Kidney (tissue), 14 donors: ENCODE data around the gene CRTC2. TPM values are rescaled to one million over a fixed set of nuclear protein-coding genes. Genes with fewer than 3 reads are reported as not detected.
A peak's percentile ranks its signal among the peaks of the same experiment; 100 is the strongest.

Source experiments
- DNase-seq, 5 donors: peaks; one replicate each; pipeline ENCODE4 v3.0.0-alpha.2; 2013 to 2020
- FAIRE-seq: peaks from 2 replicates; lab custom pipeline; 2012; peaks lifted over from hg19 to GRCh38; lab: Jason Lieb, UNC
- H3K27ac ChIP-seq, 2 donors: one replicate each; pipeline ENCODE4 v1.7.0; 2013; ENCODE audit warnings: low read depth in 2 of 2, low read length in 2 of 2, inconsistent platforms in 1 of 2
- H3K27me3 ChIP-seq: one replicate; pipeline ENCODE4 v1.7.1; 2013; ENCODE audit warnings: low read length, inconsistent platforms; ENCODE audit not compliant: control insufficient read depth, insufficient read depth
- H3K36me3 ChIP-seq, 3 donors: one replicate each; pipeline versions ENCODE4 v1.7.0 to v1.7.1; 2013; ENCODE audit warnings: low read length in 3 of 3, control low read depth in 1 of 3, inconsistent platforms in 1 of 3; ENCODE audit not compliant: insufficient read depth in 3 of 3, control insufficient read depth in 2 of 3
- H3K4me1 ChIP-seq, 3 donors: one replicate each; pipeline versions ENCODE4 v1.7.0 to v1.7.1; 2013; ENCODE audit warnings: low read length in 3 of 3, inconsistent platforms in 1 of 3, low read depth in 1 of 3; ENCODE audit not compliant: control insufficient read depth in 2 of 3, insufficient read depth in 2 of 3
- H3K4me3 ChIP-seq, 3 donors: one replicate each; pipeline versions ENCODE4 v1.7.0 to v1.8.1; 2013; ENCODE audit warnings: low read length in 3 of 3, control low read depth in 1 of 3, inconsistent platforms in 1 of 3
- H3K9ac ChIP-seq, 3 donors: one replicate each; pipeline versions ENCODE4 v1.7.0 to v1.7.1; 2013; ENCODE audit warnings: low read length in 3 of 3, control low read depth in 1 of 3, inconsistent platforms in 1 of 3
- H3K9me3 ChIP-seq, 3 donors: one replicate each; pipeline versions ENCODE4 v1.7.0 to v1.7.1; 2013; ENCODE audit warnings: low read length in 3 of 3, control low read depth in 1 of 3, inconsistent platforms in 1 of 3; ENCODE audit not compliant: control insufficient read depth in 2 of 3, insufficient read depth in 1 of 3
- intact Hi-C: fragments of 100-400 bp; cut with DNase I; formaldehyde crosslinking; loops from one replicate; pipeline ENCODE4 v1.11.1; 2022
- polyA plus RNA-seq: library from polyadenylated mRNA; stranded (reverse); fragments of 350-450 nt; fragmentation: Illumina TruSeq; extraction: RNeasy Lipid Tissue Mini Kit (QIAGEN cat#74804); gene quantifications from one replicate; pipeline ENCODE4 v1.2.3, GENCODE V29; 2014; ENCODE audit warnings: low read depth, low replicate concordance; ENCODE audit not compliant: insufficient read depth
- total RNA-seq: library from RNA; stranded (reverse); fragmentation: NEBNext Ultra II Directional; extraction: Animal tissue kit (Norgen Biotek cat#: 25700); gene quantifications from one replicate; pipeline ENCODE4 v1.2.1, GENCODE V29; 2021
- TF ChIP-seq, protein P1 (sequence below): IDR thresholded peaks from 3 replicates; pipeline ENCODE4 v1.5.1; 2012; ENCODE audit warnings: mild to moderate bottlenecking, moderate library complexity, borderline replicate concordance; ENCODE audit not compliant: insufficient read depth; ENCODE audit errors: extremely low read depth
- donor health status: control.
- donor health status: control.
- donor health status: control.
- donor health status: control.
- donor health status: control.
- donor health status: DM: yes; HTN: yes; CAD: no.
- donor health status: Normal renal cell carcinoma (clear cell type).

The CRTC2 gene
- total and polyA plus RNA-seq, 2 donors from 2014 or later = 28.6 to 44.8 TPM

DNA sequence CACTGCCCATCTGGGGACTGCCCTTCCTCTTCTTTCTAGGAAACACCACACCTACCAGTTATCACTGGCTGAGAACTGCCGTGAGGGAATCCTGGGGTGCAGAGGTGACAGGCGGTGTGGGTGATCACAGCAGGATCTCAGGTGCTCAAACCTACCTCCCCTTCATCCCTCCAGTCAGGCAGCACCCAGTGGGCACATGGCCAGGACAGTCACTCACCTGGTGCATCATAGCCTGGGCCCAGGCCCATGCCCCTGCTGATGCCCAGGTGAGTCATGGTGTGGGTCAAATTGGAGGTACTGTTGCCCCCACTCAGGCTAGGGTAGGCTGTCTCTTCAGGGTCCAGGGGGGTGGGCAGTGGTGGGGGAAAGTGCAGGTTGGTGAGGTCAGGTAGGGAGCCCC lies 6.6 kb downstream of the CRTC2 start:
- peak in 1 of 5 donors; percentile 45 for DNase-seq
- Histone ChIP-seq H3K4me3 (no peak overlapping the region), H3K27ac (no peak overlapping the region), H3K4me1 (peaks cover 0 to 9% (median 8%) of the 10 kb centered on the region in 3 donors), H3K27me3 (no peaks in the 10 kb centered on the region), H3K9ac (no peak overlapping the region), H3K36me3 (peaks cover 0 to 41% (median 25%) of the 10 kb centered on the region in 3 donors), H3K9me3 (no peaks in the 10 kb centered on the region)
- intact Hi-C loops = no loop called here
- TF ChIP-seq, protein P1, sequence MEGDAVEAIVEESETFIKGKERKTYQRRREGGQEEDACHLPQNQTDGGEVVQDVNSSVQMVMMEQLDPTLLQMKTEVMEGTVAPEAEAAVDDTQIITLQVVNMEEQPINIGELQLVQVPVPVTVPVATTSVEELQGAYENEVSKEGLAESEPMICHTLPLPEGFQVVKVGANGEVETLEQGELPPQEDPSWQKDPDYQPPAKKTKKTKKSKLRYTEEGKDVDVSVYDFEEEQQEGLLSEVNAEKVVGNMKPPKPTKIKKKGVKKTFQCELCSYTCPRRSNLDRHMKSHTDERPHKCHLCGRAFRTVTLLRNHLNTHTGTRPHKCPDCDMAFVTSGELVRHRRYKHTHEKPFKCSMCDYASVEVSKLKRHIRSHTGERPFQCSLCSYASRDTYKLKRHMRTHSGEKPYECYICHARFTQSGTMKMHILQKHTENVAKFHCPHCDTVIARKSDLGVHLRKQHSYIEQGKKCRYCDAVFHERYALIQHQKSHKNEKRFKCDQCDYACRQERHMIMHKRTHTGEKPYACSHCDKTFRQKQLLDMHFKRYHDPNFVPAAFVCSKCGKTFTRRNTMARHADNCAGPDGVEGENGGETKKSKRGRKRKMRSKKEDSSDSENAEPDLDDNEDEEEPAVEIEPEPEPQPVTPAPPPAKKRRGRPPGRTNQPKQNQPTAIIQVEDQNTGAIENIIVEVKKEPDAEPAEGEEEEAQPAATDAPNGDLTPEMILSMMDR = no peak
- FAIRE-seq = no peak

DNA sequence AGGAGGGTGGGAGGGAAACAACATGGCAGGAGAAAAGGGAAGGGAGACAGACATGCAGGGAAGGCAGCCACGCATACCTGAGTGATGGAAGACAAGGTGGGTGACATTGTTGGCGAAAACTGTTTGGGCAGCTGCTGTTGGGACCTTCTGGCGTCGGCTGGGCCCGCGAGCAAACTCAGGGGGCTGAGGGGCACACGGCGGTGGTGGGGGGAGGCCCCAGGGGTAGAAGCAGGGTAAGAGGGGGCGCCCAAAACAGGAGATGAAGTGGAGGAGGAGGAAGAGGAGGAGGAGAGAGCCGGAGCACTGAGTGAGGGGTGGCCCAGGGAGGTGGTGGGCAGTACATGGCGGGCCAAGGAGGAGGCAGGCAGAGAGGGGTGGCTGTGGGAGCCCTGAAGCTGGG lies 7.2 kb downstream of the CRTC2 start:
- Histone ChIP-seq H3K4me1 (peaks cover 0 to 6% (median 4%) of the 10 kb centered on the region in 3 donors), H3K27me3 (no peaks in the 10 kb centered on the region), H3K9ac (no peak overlapping the region), H3K27ac (no peak overlapping the region), H3K9me3 (no peaks in the 10 kb centered on the region), H3K36me3 (peaks cover 0 to 41% (median 25%) of the 10 kb centered on the region in 3 donors), H3K4me3 (no peak overlapping the region)
- intact Hi-C loops = no loop called here
- DNase-seq = peak in 1 of 5 donors; percentile 35
- FAIRE-seq = no peak
- TF ChIP-seq, protein P1 = no peak

GRCh38 chr1:153946622-153947241 lies 11.7 kb downstream of the CRTC2 start, which contains the start of gene DENND4B:
DENND4B (minus strand) TSS chr1:153946718; CDS start chr1:153944374, 2,344 bp downstream.
- H3K9ac ChIP-seq = peak within 1 kb of the TSS; percentile 25 to 80 (median 75)
- intact Hi-C loops = no loop called here

More at GRCh38 chr1:153946622-153947241, 11.7 kb downstream of the CRTC2 start, which contains the start of gene DENND4B:
- H3K27ac ChIP-seq = peak within 1 kb of the TSS; percentile 86 to 90
- no peaks in the 10 kb centered on the region for H3K27me3 ChIP-seq
- H3K4me3 ChIP-seq = peak within 1 kb of the TSS; percentile 58 to 83 (median 65)
- H3K36me3 ChIP-seq = peaks cover 2 to 35% (median 11%) of the 10 kb centered on the region in 3 donors
- peaks cover 0 to 16% (median 3%) of the 10 kb centered on the region in 3 donors for H3K4me1 ChIP-seq
- DNase-seq (peak; percentile 84 to 95 (median 89)), FAIRE-seq (no peak)
- H3K9me3 ChIP-seq = no peaks in the 10 kb centered on the region
- TF ChIP-seq, protein P1 = peak; percentile 91
